ENCODE data around the gene RPL32.

DNA sequence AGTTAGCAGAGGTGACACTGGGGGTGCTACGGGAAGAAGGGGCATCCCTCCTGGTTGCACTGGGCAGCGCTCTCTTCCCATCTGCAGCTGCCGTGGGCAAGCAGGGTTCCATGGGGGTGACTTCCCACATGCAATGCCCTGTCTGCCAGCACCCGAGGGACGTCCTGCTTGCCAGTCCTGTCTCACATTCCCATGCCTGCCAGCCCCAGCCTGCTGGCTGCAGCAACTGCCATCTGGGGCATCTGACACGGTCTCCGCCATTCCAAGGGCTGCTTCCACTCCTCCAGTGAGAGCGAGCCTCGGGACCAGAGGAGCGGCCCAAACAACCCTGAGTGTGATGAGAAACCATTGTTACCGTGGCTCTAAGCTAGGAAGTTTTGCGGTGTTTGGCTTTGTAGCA, 45.4 kb upstream of the RPL32 start:
- TF ChIP-seq CTCF (IDR thresholded peaks at IDR 0.05) (no peak), POLR2A (IDR thresholded peaks at IDR 0.05) (no peak)
